22Rv1 (cell line): Measurements from ENCODE around the gene MARCHF6.

Experiments
- ZFX ChIP-seq: fragments of 450-650 bp; IDR thresholded peaks from 2 replicates; pipeline ENCODE4 v1.6.1; 2017; ENCODE audit warnings: antibody characterized with exemption, borderline replicate concordance
- TF ChIP-seq, protein P1 (sequence below): fragments of 450-650 bp; IDR thresholded peaks from 2 replicates; pipeline ENCODE4 v1.5.1; 2017; ENCODE audit warnings: mild to moderate bottlenecking

DNA sequence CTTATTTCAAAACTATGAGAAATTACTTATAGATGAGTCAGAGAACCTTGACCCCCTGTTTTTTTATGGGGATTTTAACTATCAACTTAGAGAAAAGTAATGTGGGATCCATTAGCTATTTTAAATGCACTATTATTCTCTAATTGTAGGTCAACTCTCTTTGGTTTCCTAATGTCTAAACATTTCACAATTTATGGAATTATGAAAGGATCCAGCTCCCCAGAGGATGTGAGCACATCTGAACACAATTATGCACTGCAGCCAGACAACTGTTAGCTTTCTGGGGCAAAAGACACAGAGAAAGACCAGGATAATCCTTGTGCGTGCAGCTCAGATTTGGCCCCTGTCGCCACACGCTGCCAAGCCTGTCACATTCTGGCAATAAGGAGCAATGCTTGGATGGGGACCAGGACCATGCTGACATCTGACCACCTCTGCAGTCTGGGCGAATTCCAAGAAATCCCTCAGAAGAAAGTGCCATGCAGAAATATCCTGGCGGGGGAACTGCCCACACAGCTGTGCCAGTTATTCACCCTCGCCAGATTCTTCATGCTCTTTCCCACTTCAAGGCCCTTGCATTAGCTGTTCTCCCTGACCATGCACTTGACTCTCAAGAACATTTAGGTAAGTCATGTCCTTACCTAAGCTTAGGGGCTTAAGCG lies 23.5 kb upstream of the MARCHF6 start:
- TF ChIP-seq, protein P1, sequence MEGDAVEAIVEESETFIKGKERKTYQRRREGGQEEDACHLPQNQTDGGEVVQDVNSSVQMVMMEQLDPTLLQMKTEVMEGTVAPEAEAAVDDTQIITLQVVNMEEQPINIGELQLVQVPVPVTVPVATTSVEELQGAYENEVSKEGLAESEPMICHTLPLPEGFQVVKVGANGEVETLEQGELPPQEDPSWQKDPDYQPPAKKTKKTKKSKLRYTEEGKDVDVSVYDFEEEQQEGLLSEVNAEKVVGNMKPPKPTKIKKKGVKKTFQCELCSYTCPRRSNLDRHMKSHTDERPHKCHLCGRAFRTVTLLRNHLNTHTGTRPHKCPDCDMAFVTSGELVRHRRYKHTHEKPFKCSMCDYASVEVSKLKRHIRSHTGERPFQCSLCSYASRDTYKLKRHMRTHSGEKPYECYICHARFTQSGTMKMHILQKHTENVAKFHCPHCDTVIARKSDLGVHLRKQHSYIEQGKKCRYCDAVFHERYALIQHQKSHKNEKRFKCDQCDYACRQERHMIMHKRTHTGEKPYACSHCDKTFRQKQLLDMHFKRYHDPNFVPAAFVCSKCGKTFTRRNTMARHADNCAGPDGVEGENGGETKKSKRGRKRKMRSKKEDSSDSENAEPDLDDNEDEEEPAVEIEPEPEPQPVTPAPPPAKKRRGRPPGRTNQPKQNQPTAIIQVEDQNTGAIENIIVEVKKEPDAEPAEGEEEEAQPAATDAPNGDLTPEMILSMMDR, result no peak
- no peak for TF ChIP-seq ZFX
